RWPE2 (cell line): ENCODE results near the gene EXOSC5.

Experiments
- ATAC-seq: fragments of 200-7000 bp; cut with Tn5 transposase; 3 replicates; pipeline ENCODE4 v1.9.1; 2021; ENCODE audit warnings: low read depth
- DNase-seq: peaks from one replicate; pipeline ENCODE4 v3.0.0-alpha.2; 2020; ENCODE audit warnings: low spot score
- H3K27ac ChIP-seq: fragments of 450-650 bp; 2 replicates; pipeline ENCODE4 v1.5.1; 2017; ENCODE audit warnings: mild to moderate bottlenecking; ENCODE audit not compliant: poor library complexity, severe bottlenecking
- H3K27me3 ChIP-seq: fragments of 250-450 bp; sonication (Bioruptor Pico); 2 replicates; pipeline ENCODE4 v1.5.1; 2021; ENCODE audit warnings: mild to moderate bottlenecking, moderate library complexity; ENCODE audit not compliant: insufficient read depth, poor library complexity, severe bottlenecking
- H3K36me3 ChIP-seq: fragments of 250-450 bp; sonication (Bioruptor Pico); 2 replicates; pipeline ENCODE4 v1.5.1; 2020; ENCODE audit warnings: low read depth, mild to moderate bottlenecking, moderate library complexity
- H3K4me1 ChIP-seq: fragments of 250-450 bp; sonication (Bioruptor Pico); 2 replicates; pipeline ENCODE4 v1.5.1; 2021; ENCODE audit warnings: mild to moderate bottlenecking, moderate library complexity; ENCODE audit not compliant: insufficient read depth, poor library complexity, severe bottlenecking
- H3K4me3 ChIP-seq: fragments of 250-450 bp; sonication (Bioruptor Pico); 2 replicates; pipeline ENCODE4 v1.5.1; 2021; ENCODE audit warnings: mild to moderate bottlenecking, moderate library complexity; ENCODE audit not compliant: severe bottlenecking
- H3K9me3 ChIP-seq: fragments of 250-450 bp; sonication (Bioruptor Pico); 2 replicates; pipeline ENCODE4 v1.5.1; 2021; ENCODE audit warnings: mild to moderate bottlenecking, moderate library complexity; ENCODE audit not compliant: severe bottlenecking
- CTCF ChIP-seq: fragments of 450-650 bp; IDR thresholded peaks from one replicate; pipeline ENCODE4 v1.5.1; 2017; ENCODE audit warnings: mild to moderate bottlenecking, moderate library complexity; ENCODE audit not compliant: poor library complexity, severe bottlenecking

EXOSC5 gene

GRCh38 chr19:41377977-41378709 lies 19.0 kb downstream of the EXOSC5 start:
- no peak for DNase-seq
- H3K9me3 ChIP-seq, result no peaks in the 10 kb centered on the region
- H3K36me3 ChIP-seq, result no peaks in the 10 kb centered on the region
- H3K27ac ChIP-seq, result no peak overlapping the region
- H3K4me3 ChIP-seq, result no peak overlapping the region
- no peaks in the 10 kb centered on the region for H3K27me3 ChIP-seq
- TF ChIP-seq CTCF, result no peak
- ATAC-seq, result no peak
- peaks cover 13% of the 10 kb centered on the region for H3K4me1 ChIP-seq

- TF ChIP-seq CTCF, result no peak
- ATAC-seq (no peak), DNase-seq (no peak)
- Histone ChIP-seq H3K27me3 (no peaks in the 10 kb centered on the region), H3K4me3 (peak overlapping the region; percentile 41), H3K9me3 (no peaks in the 10 kb centered on the region), H3K36me3 (no peaks in the 10 kb centered on the region), H3K27ac (peak overlapping the region; percentile 12), H3K4me1 (peaks cover 13% of the 10 kb centered on the region)
Measured at GRCh38 chr19:41376998-41377365, 20.2 kb downstream of the EXOSC5 start.

- no peaks in the 10 kb centered on the region for H3K9me3 ChIP-seq
- H3K4me1 ChIP-seq, result peaks cover 13% of the 10 kb centered on the region
- peak within 1 kb of the TSS; percentile 12 for H3K27ac ChIP-seq
- no peaks in the 10 kb centered on the region for H3K27me3 ChIP-seq
- no peak for TF ChIP-seq CTCF
- ATAC-seq, result peak; percentile 26; the same call in 2 of the 3 replicates
- no peaks in the 10 kb centered on the region for H3K36me3 ChIP-seq
- no peak for DNase-seq
- peak within 1 kb of the TSS; percentile 41 for H3K4me3 ChIP-seq
Measured at GRCh38 chr19:41376241-41376997, 20.7 kb downstream of the EXOSC5 start, which contains the start of gene TMEM91. Gene TMEM91 (plus strand): TSS chr19:41376533. CDS start chr19:41378310, 1,777 bp downstream.

- no peak overlapping the region for H3K4me3 ChIP-seq
- peak overlapping the region; percentile 29 for H3K27ac ChIP-seq
- DNase-seq (no peak), ATAC-seq (peak; percentile 62)
- H3K36me3 ChIP-seq, result no peaks in the 10 kb centered on the region
- no peaks in the 10 kb centered on the region for H3K9me3 ChIP-seq
- H3K4me1 ChIP-seq, result peaks cover 8% of the 10 kb centered on the region
- no peaks in the 10 kb centered on the region for H3K27me3 ChIP-seq
- no peak for TF ChIP-seq CTCF
Measured at GRCh38 chr19:41373993-41374392, 23.2 kb downstream of the EXOSC5 start.
